Measurements from ENCODE around the gene DENND4C.
"Not testable (repeated sequence)": the region's sequence is repeated elsewhere in the genome, so short reads cannot be mapped to it uniquely, and the experiment has no call there.

Gene DENND4C

GRCh38 chr9:19410195-19410503, 179.7 kb downstream of the DENND4C start:
- H3K4me3 ChIP-seq (ENCODE audit: low read depth in 1 of 2, low read length in 2 of 2), result peak overlapping the region in 1 of 2 experiments; percentile 81; a peak in 2 of 4 replicates
- no peaks in the 10 kb centered on the region for H4K20me1 ChIP-seq (ENCODE audit: insufficient read depth, low read length)
- H2AFZ ChIP-seq (ENCODE audit: low read depth, low read length), result no peak overlapping the region
- H3K9me3 ChIP-seq (ENCODE audit: insufficient read depth, low read length, severe bottlenecking), result no peaks in the 10 kb centered on the region
- no peak overlapping the region for H3K27ac ChIP-seq (ENCODE audit: low read length)
- DNase-seq, result no peak
- H3K36me3 ChIP-seq (ENCODE audit: insufficient read depth, low read length), result no peaks in the 10 kb centered on the region
- ATAC-seq (ENCODE audit: insufficient read depth, low read depth), result no peak
- H3K27me3 ChIP-seq (ENCODE audit: insufficient read depth, low read length, poor library complexity), result no peaks in the 10 kb centered on the region
- H3K4me1 ChIP-seq (ENCODE audit: insufficient read depth, low read length), result peaks cover 20% of the 10 kb centered on the region
- peak overlapping the region; percentile 92 for H3K4me2 ChIP-seq (ENCODE audit: insufficient read depth, low read length)
- peak overlapping the region; percentile 64; the same call in 1 of the 2 replicates for H3K9ac ChIP-seq (ENCODE audit: low read depth, low read length)
- no peak for TF ChIP-seq EZH2 (IDR thresholded peaks at IDR 0.05; ENCODE audit: borderline replicate concordance, low read depth, low read length, severe bottlenecking)
- TF ChIP-seq CTCF (IDR thresholded peaks at IDR 0.05; ENCODE audit: borderline replicate concordance, extremely low read depth, low read length, poor library complexity, severe bottlenecking), result no peak
- no peaks in the 10 kb centered on the region for H3K79me2 ChIP-seq (ENCODE audit: insufficient read depth, low read length)

GRCh38 chr9:19410594-19410993, 180.1 kb downstream of the DENND4C start:
- ATAC-seq (ENCODE audit: insufficient read depth, low read depth) (no peak), DNase-seq (no peak)
- Histone ChIP-seq H2AFZ (ENCODE audit: low read depth, low read length) (no peak overlapping the region), H3K9ac (ENCODE audit: low read depth, low read length) (no peak overlapping the region), H3K36me3 (ENCODE audit: insufficient read depth, low read length) (no peaks in the 10 kb centered on the region), H3K9me3 (ENCODE audit: insufficient read depth, low read length, severe bottlenecking) (no peaks in the 10 kb centered on the region), H4K20me1 (ENCODE audit: insufficient read depth, low read length) (no peaks in the 10 kb centered on the region), H3K79me2 (ENCODE audit: insufficient read depth, low read length) (no peaks in the 10 kb centered on the region), H3K27me3 (ENCODE audit: insufficient read depth, low read length, poor library complexity) (no peaks in the 10 kb centered on the region), H3K4me1 (ENCODE audit: insufficient read depth, low read length) (peaks cover 20% of the 10 kb centered on the region), H3K4me3 (ENCODE audit: low read depth in 1 of 2, low read length in 2 of 2) (no peak overlapping the region), H3K4me2 (ENCODE audit: insufficient read depth, low read length) (no peak overlapping the region), H3K27ac (ENCODE audit: low read length) (no peak overlapping the region)
- no peak for TF ChIP-seq CTCF (IDR thresholded peaks at IDR 0.05; ENCODE audit: borderline replicate concordance, extremely low read depth, low read length, poor library complexity, severe bottlenecking)
- TF ChIP-seq EZH2 (IDR thresholded peaks at IDR 0.05; ENCODE audit: borderline replicate concordance, low read depth, low read length, severe bottlenecking), result no peak

- H3K4me3 ChIP-seq (ENCODE audit: low read depth in 1 of 2, low read length in 2 of 2), result no peak overlapping the region
- no peaks in the 10 kb centered on the region for H3K27me3 ChIP-seq (ENCODE audit: insufficient read depth, low read length, poor library complexity)
- ATAC-seq (ENCODE audit: insufficient read depth, low read depth), result no peak
- H3K27ac ChIP-seq (ENCODE audit: low read length), result no peak overlapping the region
- H3K4me1 ChIP-seq (ENCODE audit: insufficient read depth, low read length), result peaks cover 20% of the 10 kb centered on the region
- no peak overlapping the region for H3K4me2 ChIP-seq (ENCODE audit: insufficient read depth, low read length)
- no peaks in the 10 kb centered on the region for H3K9me3 ChIP-seq (ENCODE audit: insufficient read depth, low read length, severe bottlenecking)
- no peaks in the 10 kb centered on the region for H3K79me2 ChIP-seq (ENCODE audit: insufficient read depth, low read length)
- no peak for TF ChIP-seq CTCF (IDR thresholded peaks at IDR 0.05; ENCODE audit: borderline replicate concordance, extremely low read depth, low read length, poor library complexity, severe bottlenecking)
- no peak for TF ChIP-seq EZH2 (IDR thresholded peaks at IDR 0.05; ENCODE audit: borderline replicate concordance, low read depth, low read length, severe bottlenecking)
- no peak overlapping the region for H2AFZ ChIP-seq (ENCODE audit: low read depth, low read length)
- no peaks in the 10 kb centered on the region for H4K20me1 ChIP-seq (ENCODE audit: insufficient read depth, low read length)
- no peak overlapping the region for H3K9ac ChIP-seq (ENCODE audit: low read depth, low read length)
- no peaks in the 10 kb centered on the region for H3K36me3 ChIP-seq (ENCODE audit: insufficient read depth, low read length)
- no peak for DNase-seq
Observed at GRCh38 chr9:19411316-19411715, 180.8 kb downstream of the DENND4C start.

- not testable (repeated sequence) for H4K20me1 ChIP-seq (ENCODE audit: insufficient read depth, low read length); H3K9ac ChIP-seq (ENCODE audit: low read depth, low read length); H3K79me2 ChIP-seq (ENCODE audit: insufficient read depth, low read length); H3K4me3 ChIP-seq (ENCODE audit: low read depth in 1 of 2, low read length in 2 of 2); H3K4me2 ChIP-seq (ENCODE audit: insufficient read depth, low read length); H3K27ac ChIP-seq (ENCODE audit: low read length); DNase-seq; ATAC-seq (ENCODE audit: insufficient read depth, low read depth); H3K36me3 ChIP-seq (ENCODE audit: insufficient read depth, low read length); H3K9me3 ChIP-seq (ENCODE audit: insufficient read depth, low read length, severe bottlenecking); H2AFZ ChIP-seq (ENCODE audit: low read depth, low read length); H3K27me3 ChIP-seq (ENCODE audit: insufficient read depth, low read length, poor library complexity)
- H3K4me1 ChIP-seq (ENCODE audit: insufficient read depth, low read length), result peaks cover 16% of the 10 kb centered on the region
Observed at GRCh38 chr9:19413456-19413855, 183.0 kb downstream of the DENND4C start.

Measured in DND-41 (cell line).